GM12872 (cell line): ENCODE results near the gene BATF2.
A peak's percentile ranks its signal among the peaks of the same experiment; 100 is the strongest.

Source experiments
- CTCF ChIP-seq: IDR thresholded peaks from 3 replicates; pipeline ENCODE4 v1.5.1; 2011; ENCODE audit warnings: low read depth, mild to moderate bottlenecking, low read length, moderate library complexity; ENCODE audit not compliant: insufficient read depth

The BATF2 gene

GRCh38 chr11:65021003-65021402, 24.2 kb upstream of the BATF2 start:
- TF ChIP-seq CTCF = no peak

- TF ChIP-seq CTCF = no peak
Observed at GRCh38 chr11:65019824-65020223, 23.1 kb upstream of the BATF2 start.

GRCh38 chr11:65017937-65018336, 21.2 kb upstream of the BATF2 start:
- no peak for TF ChIP-seq CTCF

- TF ChIP-seq CTCF = peak; percentile 20; the same call in 2 of the 3 replicates
Observed at GRCh38 chr11:65016705-65017104, 19.9 kb upstream of the BATF2 start.

- TF ChIP-seq CTCF = no peak
Observed at GRCh38 chr11:65014726-65015227, 18.0 kb upstream of the BATF2 start.

- TF ChIP-seq CTCF = peak; percentile 74
Observed at GRCh38 chr11:65013888-65014725, 17.3 kb upstream of the BATF2 start, which contains the start of gene ARL2. Gene ARL2, plus strand, starts transcription at chr11:65014160. Its CDS starts 48 bp downstream, at chr11:65014208.

- peak; percentile 69 for TF ChIP-seq CTCF
Observed at GRCh38 chr11:65013130-65013887, 16.5 kb upstream of the BATF2 start.
